ENCODE data around the gene COL23A1.
"Not testable (repeated sequence)": the region's sequence is repeated elsewhere in the genome, so short reads cannot be mapped to it uniquely, and the experiment has no call there.

COL23A1 gene

DNA sequence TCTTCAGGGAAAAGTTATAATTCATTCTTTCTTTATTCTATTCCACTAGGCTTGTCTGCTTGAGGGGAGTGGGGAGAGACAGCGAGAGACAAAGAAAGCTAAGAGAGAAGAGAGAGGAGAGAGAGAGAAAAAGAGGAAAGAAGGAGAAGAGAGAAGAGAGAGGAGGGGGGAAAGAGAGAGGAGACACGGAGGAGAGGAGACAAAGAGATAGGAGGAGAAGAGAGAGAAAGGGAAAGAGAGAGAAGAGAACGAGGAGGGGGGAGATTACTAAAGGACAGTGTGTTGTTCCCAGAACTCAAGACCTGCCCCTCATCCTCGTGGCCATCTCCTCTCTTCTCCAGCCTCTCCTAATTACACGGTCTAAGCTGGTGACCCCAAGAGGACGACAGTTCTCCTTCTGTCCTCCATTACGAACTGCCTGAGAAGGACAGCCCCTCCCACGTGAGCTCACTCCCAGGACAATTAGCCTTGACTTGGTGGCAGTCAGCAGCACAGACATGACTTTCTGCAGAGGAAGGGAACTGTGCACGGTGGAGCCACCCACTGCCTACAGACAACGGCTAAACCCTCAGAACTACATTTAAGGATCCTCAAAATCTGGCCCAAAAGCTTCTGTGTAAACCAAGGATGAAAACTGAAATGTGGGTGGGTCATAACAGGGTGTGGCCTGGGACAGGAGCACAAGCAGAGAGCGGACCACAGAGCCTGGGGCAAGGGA, 99.1 kb downstream of the COL23A1 start:
- Histone ChIP-seq H3K9me3 (ENCODE audit: control insufficient read depth, low read depth, low read length) (no peaks in the 10 kb centered on the region), H3K4me1 (ENCODE audit: control insufficient read depth, low read depth, low read length) (peaks cover 23% of the 10 kb centered on the region), H3K9ac (ENCODE audit: low read length) (no peak overlapping the region), H3K4me3 (ENCODE audit: low read length) (no peak overlapping the region), H3K36me3 (ENCODE audit: control insufficient read depth, low read depth, low read length) (no peaks in the 10 kb centered on the region), H3K27ac (ENCODE audit: low read length) (no peak overlapping the region), H3K27me3 (ENCODE audit: control insufficient read depth, insufficient read depth, low read length) (no peaks in the 10 kb centered on the region)

DNA sequence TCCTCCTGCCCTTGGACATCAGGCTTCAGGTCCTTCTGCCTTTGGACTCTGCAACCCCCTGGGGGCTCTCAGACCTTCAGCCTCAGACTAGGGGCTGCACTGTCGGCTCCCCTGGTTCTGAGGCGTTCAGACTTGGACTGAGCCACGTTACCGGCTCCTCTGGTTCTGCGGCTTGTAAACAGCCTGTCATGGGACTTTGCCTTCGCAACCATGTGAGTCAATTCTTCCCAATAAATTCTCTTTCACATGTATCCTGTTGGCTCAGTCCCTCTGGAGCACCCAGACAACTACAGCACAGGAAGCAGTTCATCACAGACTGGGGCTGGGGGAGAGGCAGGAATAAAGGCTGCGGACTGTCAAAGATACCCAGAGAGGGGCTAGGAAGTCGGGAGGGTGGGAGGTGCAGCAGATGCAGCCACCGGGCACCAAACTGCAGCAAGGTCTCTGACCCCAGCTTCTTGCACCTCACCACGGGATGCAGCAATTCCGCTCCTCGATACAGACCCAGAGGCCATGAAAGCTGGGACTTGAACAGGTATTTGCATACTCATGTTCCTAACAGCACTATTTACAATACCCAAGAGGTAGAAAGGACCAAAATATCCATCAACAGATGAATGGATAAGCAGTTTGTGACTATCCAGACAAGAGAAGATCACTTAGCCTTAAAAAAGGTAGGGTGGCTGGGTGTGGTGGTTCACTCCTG, 100.8 kb downstream of the COL23A1 start:
- H3K9me3 ChIP-seq (ENCODE audit: control insufficient read depth, low read depth, low read length) = no peaks in the 10 kb centered on the region
- H3K36me3 ChIP-seq (ENCODE audit: control insufficient read depth, low read depth, low read length) = no peaks in the 10 kb centered on the region
- H3K4me1 ChIP-seq (ENCODE audit: control insufficient read depth, low read depth, low read length) = peaks cover 26% of the 10 kb centered on the region
- no peak overlapping the region for H3K9ac ChIP-seq (ENCODE audit: low read length)
- H3K4me3 ChIP-seq (ENCODE audit: low read length) = no peak overlapping the region
- no peak overlapping the region for H3K27ac ChIP-seq (ENCODE audit: low read length)
- no peaks in the 10 kb centered on the region for H3K27me3 ChIP-seq (ENCODE audit: control insufficient read depth, insufficient read depth, low read length)

DNA sequence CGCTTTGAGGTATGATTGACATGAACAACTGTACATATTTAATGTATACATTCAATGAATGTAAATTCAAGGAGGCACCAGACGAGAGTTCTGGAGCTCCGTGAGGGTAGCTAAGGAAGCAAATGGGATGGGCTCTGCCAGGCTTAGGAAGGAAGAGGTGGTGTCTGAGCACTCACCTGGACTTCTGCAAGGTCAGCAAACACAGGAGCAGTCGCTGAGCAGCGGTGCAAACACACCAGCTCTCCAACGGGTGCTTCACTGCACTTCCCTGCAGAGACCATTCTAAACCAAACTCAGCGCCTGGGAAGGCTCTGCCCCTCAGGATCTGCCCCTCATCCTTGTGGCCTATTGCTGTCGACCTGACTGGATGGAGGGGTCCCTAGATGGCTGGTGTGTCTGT, 101.5 kb downstream of the COL23A1 start:
- Histone ChIP-seq H3K9ac (ENCODE audit: low read length) (no peak overlapping the region), H3K4me3 (ENCODE audit: low read length) (no peak overlapping the region), H3K4me1 (ENCODE audit: control insufficient read depth, low read depth, low read length) (peaks cover 26% of the 10 kb centered on the region), H3K27me3 (ENCODE audit: control insufficient read depth, insufficient read depth, low read length) (no peaks in the 10 kb centered on the region), H3K9me3 (ENCODE audit: control insufficient read depth, low read depth, low read length) (no peaks in the 10 kb centered on the region), H3K36me3 (ENCODE audit: control insufficient read depth, low read depth, low read length) (no peaks in the 10 kb centered on the region), H3K27ac (ENCODE audit: low read length) (no peak overlapping the region)

DNA sequence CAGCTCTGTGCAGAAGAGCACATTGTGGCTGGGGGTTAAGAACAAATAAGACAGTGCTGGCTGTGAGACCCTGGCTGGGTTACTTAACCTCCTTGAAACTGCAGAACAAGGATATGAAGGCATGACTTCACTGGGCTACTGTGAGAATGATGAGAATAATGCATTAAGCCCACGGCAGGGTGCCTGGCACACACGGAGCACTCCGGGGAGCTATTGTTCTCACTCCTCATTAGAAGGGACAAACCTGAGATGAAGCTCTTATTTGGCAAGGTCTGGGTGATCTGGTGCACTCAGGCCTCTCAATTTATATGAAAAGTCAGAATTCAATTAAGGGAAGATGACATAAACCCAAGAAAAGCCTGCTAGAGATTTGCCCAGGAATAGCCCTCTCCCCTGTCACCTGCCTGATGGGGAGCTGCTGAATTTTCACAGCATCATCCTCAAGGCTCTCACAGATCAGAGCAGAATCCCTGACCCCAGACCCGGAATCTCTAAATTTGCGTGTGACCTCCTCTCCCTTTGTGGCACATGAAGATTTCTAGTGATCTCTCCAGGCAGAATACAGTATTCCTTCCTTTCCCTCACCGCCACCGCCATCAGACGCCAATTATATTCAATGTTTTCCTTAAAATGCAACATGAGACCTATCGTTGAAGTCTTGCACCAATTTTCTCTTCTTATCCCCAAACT, 102.1 kb downstream of the COL23A1 start:
- Histone ChIP-seq H3K4me3 (ENCODE audit: low read length) (no peak overlapping the region), H3K36me3 (ENCODE audit: control insufficient read depth, low read depth, low read length) (no peaks in the 10 kb centered on the region), H3K27ac (ENCODE audit: low read length) (no peak overlapping the region), H3K4me1 (ENCODE audit: control insufficient read depth, low read depth, low read length) (peaks cover 26% of the 10 kb centered on the region), H3K9ac (ENCODE audit: low read length) (no peak overlapping the region), H3K27me3 (ENCODE audit: control insufficient read depth, insufficient read depth, low read length) (no peaks in the 10 kb centered on the region), H3K9me3 (ENCODE audit: control insufficient read depth, low read depth, low read length) (no peaks in the 10 kb centered on the region)

DNA sequence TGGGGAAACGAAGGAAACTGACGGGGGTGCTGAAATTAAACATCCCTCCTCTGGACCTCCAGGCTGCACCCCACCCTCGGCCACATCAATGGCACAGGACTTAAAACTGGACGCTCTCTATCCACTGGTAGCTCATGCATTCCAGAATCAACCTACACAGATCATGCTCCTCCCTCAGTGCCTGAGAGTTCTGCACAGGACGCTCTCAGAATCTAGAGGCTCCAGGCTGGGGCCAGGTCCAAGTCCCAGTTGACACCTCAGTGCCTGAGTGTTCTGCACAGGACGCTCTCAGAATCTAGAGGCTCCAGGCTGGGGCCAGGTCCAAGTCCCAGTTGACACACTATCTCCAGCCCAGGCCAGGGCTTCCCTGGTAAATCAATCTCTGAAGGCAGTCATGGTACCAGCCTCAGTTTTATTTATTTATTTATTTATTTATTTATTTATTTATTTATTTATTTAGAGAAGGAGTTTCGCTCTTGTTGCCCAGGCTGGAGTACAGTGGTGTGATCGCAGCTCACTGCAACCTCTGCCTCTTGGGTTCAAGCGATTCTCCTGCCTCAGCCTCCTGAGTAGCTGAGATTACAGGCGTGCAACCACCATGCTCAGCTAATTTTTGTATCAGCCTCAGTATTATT, 103.2 kb downstream of the COL23A1 start:
- H3K27me3 ChIP-seq (ENCODE audit: control insufficient read depth, insufficient read depth, low read length); H3K27ac ChIP-seq (ENCODE audit: low read length); H3K9ac ChIP-seq (ENCODE audit: low read length); H3K36me3 ChIP-seq (ENCODE audit: control insufficient read depth, low read depth, low read length); H3K9me3 ChIP-seq (ENCODE audit: control insufficient read depth, low read depth, low read length); H3K4me3 ChIP-seq (ENCODE audit: low read length): not testable (repeated sequence)
- H3K4me1 ChIP-seq (ENCODE audit: control insufficient read depth, low read depth, low read length) = peaks cover 26% of the 10 kb centered on the region

DNA sequence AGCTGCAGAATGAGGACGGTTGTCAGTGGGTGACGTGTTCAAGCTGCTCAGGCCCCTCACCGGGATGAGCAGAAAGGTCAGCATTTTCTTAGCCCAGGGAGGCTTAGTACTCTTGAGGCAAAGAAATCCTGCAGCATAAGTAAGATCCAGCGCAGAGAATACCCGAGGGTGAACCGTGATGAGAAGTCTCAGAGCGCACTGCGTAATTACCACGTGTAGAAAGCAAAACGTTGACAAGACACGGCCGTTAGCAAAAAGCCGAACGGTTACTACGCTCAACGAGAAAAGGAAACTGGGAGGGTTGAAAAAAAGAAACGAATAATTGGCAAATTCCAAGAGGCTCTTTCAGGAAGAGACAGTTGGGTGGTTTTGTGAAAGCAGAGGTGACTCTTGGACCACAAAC, 104.0 kb downstream of the COL23A1 start:
- no peak overlapping the region for H3K4me3 ChIP-seq (ENCODE audit: low read length)
- H3K27me3 ChIP-seq (ENCODE audit: control insufficient read depth, insufficient read depth, low read length) = no peaks in the 10 kb centered on the region

DNA sequence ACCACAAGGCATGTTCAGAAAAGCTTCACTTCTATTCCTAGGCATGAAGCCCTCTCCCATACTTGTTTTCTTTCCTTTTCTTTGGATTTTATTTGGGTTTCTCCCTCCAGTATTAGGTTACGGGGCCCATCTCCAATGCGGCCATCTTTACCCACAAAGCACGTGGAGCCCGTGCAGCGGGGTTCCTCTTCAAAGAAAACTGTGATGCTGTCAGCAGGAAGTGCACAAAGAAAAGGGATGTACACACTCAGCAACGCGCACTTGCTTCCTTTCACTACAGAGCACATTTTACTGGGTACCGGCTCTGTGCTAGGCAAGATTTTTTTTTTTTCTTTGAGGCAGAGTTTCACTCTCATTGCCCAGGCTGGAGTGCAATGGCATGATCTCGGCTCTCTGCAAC, 106.6 kb downstream of the COL23A1 start:
- H3K27me3 ChIP-seq (ENCODE audit: control insufficient read depth, insufficient read depth, low read length) = no peaks in the 10 kb centered on the region
- no peak overlapping the region for H3K27ac ChIP-seq (ENCODE audit: low read length)
- no peaks in the 10 kb centered on the region for H3K36me3 ChIP-seq (ENCODE audit: control insufficient read depth, low read depth, low read length)
- H3K4me1 ChIP-seq (ENCODE audit: control insufficient read depth, low read depth, low read length) = peaks cover 20% of the 10 kb centered on the region
- H3K9me3 ChIP-seq (ENCODE audit: control insufficient read depth, low read depth, low read length) = no peaks in the 10 kb centered on the region
- no peak overlapping the region for H3K4me3 ChIP-seq (ENCODE audit: low read length)
- no peak overlapping the region for H3K9ac ChIP-seq (ENCODE audit: low read length)

More for the DNA sequence above, 104.0 kb downstream of the COL23A1 start:
- Histone ChIP-seq H3K36me3 (ENCODE audit: control insufficient read depth, low read depth, low read length) (no peaks in the 10 kb centered on the region), H3K27ac (ENCODE audit: low read length) (no peak overlapping the region), H3K4me1 (ENCODE audit: control insufficient read depth, low read depth, low read length) (peaks cover 26% of the 10 kb centered on the region), H3K9ac (ENCODE audit: low read length) (no peak overlapping the region), H3K9me3 (ENCODE audit: control insufficient read depth, low read depth, low read length) (no peaks in the 10 kb centered on the region)

DNA sequence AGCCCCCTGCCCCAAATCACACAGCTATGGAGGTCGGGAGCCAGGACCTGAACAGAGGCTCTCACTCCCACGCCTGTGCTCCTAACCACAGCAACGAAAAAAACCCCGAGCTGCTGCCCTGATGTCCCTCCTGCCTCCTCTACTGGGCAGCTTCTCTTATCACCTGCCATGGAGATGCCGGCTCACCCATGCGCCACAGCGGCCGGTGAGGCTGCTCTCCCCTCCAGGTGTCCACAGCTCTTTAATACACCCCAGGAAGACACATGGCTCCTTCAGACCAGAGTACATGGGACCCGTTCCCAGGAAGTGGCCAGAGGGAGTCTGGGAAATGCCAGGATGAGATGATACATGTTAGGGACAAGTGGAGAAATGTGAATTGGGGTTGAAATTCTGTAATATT, 110.9 kb downstream of the COL23A1 start:
- H3K9me3 ChIP-seq (ENCODE audit: control insufficient read depth, low read depth, low read length) = no peaks in the 10 kb centered on the region
- H3K4me1 ChIP-seq (ENCODE audit: control insufficient read depth, low read depth, low read length) = no peaks in the 10 kb centered on the region
- no peaks in the 10 kb centered on the region for H3K27me3 ChIP-seq (ENCODE audit: control insufficient read depth, insufficient read depth, low read length)
- H3K27ac ChIP-seq (ENCODE audit: low read length) = no peak overlapping the region
- no peak overlapping the region for H3K4me3 ChIP-seq (ENCODE audit: low read length)
- no peaks in the 10 kb centered on the region for H3K36me3 ChIP-seq (ENCODE audit: control insufficient read depth, low read depth, low read length)
- no peak overlapping the region for H3K9ac ChIP-seq (ENCODE audit: low read length)

DNA sequence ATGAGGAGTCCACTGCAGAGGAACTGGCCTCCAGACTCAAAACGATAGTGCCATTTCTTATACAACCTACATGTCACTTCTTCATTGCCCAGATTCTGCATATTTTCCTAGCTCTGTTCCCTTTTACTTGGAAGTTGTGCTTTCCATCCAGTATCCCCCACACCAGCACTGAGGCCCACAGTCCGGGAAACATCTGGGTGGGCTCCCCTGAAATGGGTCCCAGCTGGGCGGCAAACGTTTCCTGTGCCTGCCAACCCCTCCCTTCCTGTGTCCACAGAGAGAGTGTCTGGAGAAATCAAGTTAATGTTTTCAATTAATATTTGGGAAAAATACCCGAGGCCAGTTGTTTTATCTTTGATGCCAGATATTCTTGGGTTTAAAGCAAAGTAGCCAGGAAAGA, 111.8 kb downstream of the COL23A1 start:
- Histone ChIP-seq H3K27me3 (ENCODE audit: control insufficient read depth, insufficient read depth, low read length) (no peaks in the 10 kb centered on the region), H3K4me3 (ENCODE audit: low read length) (no peak overlapping the region), H3K4me1 (ENCODE audit: control insufficient read depth, low read depth, low read length) (no peaks in the 10 kb centered on the region), H3K9me3 (ENCODE audit: control insufficient read depth, low read depth, low read length) (no peaks in the 10 kb centered on the region), H3K9ac (ENCODE audit: low read length) (no peak overlapping the region), H3K36me3 (ENCODE audit: control insufficient read depth, low read depth, low read length) (no peaks in the 10 kb centered on the region), H3K27ac (ENCODE audit: low read length) (no peak overlapping the region)

DNA sequence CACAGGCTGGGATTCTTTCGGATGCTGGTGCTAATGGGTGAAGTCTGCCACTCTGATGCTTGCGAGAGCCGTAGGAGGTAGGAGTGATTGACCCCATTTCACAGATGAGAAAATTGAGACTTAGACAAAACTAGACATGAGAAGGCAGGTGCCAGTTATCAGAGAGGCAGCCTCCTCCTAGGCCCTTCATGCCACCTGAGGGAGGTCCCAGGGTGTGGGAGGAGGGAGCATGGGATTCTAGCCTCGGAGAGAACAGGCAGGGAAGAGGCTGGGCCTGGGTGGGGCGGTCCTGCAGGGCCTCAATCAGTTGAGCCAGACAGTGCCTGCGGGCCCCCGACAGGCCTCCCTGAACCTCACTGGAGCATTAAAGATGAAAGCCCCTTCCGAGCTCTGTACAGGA, 112.4 kb downstream of the COL23A1 start:
- Histone ChIP-seq H3K27me3 (ENCODE audit: control insufficient read depth, insufficient read depth, low read length) (no peaks in the 10 kb centered on the region), H3K4me3 (ENCODE audit: low read length) (no peak overlapping the region), H3K36me3 (ENCODE audit: control insufficient read depth, low read depth, low read length) (no peaks in the 10 kb centered on the region), H3K4me1 (ENCODE audit: control insufficient read depth, low read depth, low read length) (no peaks in the 10 kb centered on the region), H3K27ac (ENCODE audit: low read length) (no peak overlapping the region), H3K9me3 (ENCODE audit: control insufficient read depth, low read depth, low read length) (no peaks in the 10 kb centered on the region), H3K9ac (ENCODE audit: low read length) (no peak overlapping the region)

DNA sequence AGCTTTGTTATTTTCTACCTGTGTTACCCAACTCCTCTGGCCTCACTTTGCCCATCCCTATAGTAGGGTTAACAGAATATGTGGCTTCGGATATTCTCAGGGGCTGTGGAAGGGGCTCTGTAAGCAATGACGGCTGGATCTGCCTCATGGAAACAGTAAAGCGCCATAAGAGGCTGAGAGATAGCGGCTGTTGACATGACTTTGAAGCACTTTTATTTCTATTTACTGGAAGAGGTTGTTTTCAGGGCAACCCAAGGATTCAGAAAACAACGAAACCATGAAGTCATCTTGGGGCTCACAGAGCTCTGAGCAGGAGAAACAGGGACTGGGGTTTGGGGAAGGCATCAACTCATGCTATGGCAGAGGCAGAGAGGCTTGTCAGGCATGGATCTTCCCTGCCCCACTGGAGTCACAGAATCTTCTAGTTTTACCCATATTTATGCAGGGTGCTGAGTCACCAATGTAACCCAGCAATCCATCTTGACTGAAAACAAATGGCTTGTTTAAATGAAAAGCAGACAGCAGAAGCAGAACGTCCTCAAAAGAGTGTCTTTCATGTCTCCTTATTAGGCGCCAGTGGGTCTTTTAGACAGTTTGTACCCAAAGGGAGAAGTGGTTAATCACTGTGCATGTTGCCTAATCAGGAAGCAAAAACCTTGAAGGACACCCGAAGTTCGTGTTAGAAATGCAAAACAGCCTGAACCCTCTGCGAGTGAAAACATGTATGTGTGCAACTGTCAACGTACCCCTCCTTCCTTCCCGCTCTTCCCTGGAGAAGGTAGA, 113.0 kb downstream of the COL23A1 start:
- Histone ChIP-seq H3K4me1 (ENCODE audit: control insufficient read depth, low read depth, low read length) (no peaks in the 10 kb centered on the region), H3K4me3 (ENCODE audit: low read length) (no peak overlapping the region)

More for the DNA sequence above, 113.0 kb downstream of the COL23A1 start:
- Histone ChIP-seq H3K27ac (ENCODE audit: low read length) (no peak overlapping the region), H3K9me3 (ENCODE audit: control insufficient read depth, low read depth, low read length) (no peaks in the 10 kb centered on the region), H3K27me3 (ENCODE audit: control insufficient read depth, insufficient read depth, low read length) (no peaks in the 10 kb centered on the region), H3K9ac (ENCODE audit: low read length) (no peak overlapping the region), H3K36me3 (ENCODE audit: control insufficient read depth, low read depth, low read length) (no peaks in the 10 kb centered on the region)
